ENCODE results near the gene VPREB3.
"Not testable (repeated sequence)": the region's sequence is repeated elsewhere in the genome, so short reads cannot be mapped to it uniquely, and the experiment has no call there.

The VPREB3 gene

GRCh38 chr22:23745791-23746190 is 8.4 kb downstream of the VPREB3 start:
- Histone ChIP-seq H3K4me3 (ENCODE audit: low read depth, low read length) (no peak overlapping the region), H3K36me3 (peaks cover 30% of the 10 kb centered on the region), H3K27me3 (ENCODE audit: insufficient read depth, low read depth, severe bottlenecking) (no peaks in the 10 kb centered on the region), H3K9me3 (ENCODE audit: severe bottlenecking) (no peaks in the 10 kb centered on the region), H3K27ac (no peak overlapping the region)
- DNase-seq: no peak
- no peak for TF ChIP-seq CTCF (IDR thresholded peaks at IDR 0.05; ENCODE audit: low read depth, low read length)

- H3K9me3 ChIP-seq (ENCODE audit: severe bottlenecking): no peaks in the 10 kb centered on the region
- H3K27me3 ChIP-seq (ENCODE audit: insufficient read depth, low read depth, severe bottlenecking): no peaks in the 10 kb centered on the region
- peaks cover 30% of the 10 kb centered on the region for H3K36me3 ChIP-seq
- no peak for TF ChIP-seq CTCF (IDR thresholded peaks at IDR 0.05; ENCODE audit: low read depth, low read length)
- no peak overlapping the region for H3K27ac ChIP-seq
- H3K4me3 ChIP-seq (ENCODE audit: low read depth, low read length): no peak overlapping the region
- no peak for DNase-seq
Observed at GRCh38 chr22:23744485-23744884, 9.7 kb downstream of the VPREB3 start.

GRCh38 chr22:23744001-23744400 is 10.2 kb downstream of the VPREB3 start:
- Histone ChIP-seq H3K27ac (no peak overlapping the region), H3K4me3 (ENCODE audit: low read depth, low read length) (no peak overlapping the region), H3K36me3 (peaks cover 30% of the 10 kb centered on the region), H3K27me3 (ENCODE audit: insufficient read depth, low read depth, severe bottlenecking) (no peaks in the 10 kb centered on the region), H3K9me3 (ENCODE audit: severe bottlenecking) (no peaks in the 10 kb centered on the region)
- DNase-seq: no peak
- TF ChIP-seq CTCF (IDR thresholded peaks at IDR 0.05; ENCODE audit: low read depth, low read length): no peak

GRCh38 chr22:23743303-23743705 is 10.9 kb downstream of the VPREB3 start:
- Histone ChIP-seq H3K9me3 (ENCODE audit: severe bottlenecking) (no peaks in the 10 kb centered on the region), H3K27me3 (ENCODE audit: insufficient read depth, low read depth, severe bottlenecking) (no peaks in the 10 kb centered on the region), H3K27ac (no peak overlapping the region), H3K4me3 (ENCODE audit: low read depth, low read length) (no peak overlapping the region), H3K36me3 (peaks cover 30% of the 10 kb centered on the region)
- TF ChIP-seq CTCF (IDR thresholded peaks at IDR 0.05; ENCODE audit: low read depth, low read length): no peak
- DNase-seq: no peak

GRCh38 chr22:23742505-23743264 is 11.5 kb downstream of the VPREB3 start:
- peaks cover 30% of the 10 kb centered on the region for H3K36me3 ChIP-seq
- DNase-seq: no peak
- no peaks in the 10 kb centered on the region for H3K27me3 ChIP-seq (ENCODE audit: insufficient read depth, low read depth, severe bottlenecking)
- TF ChIP-seq CTCF (IDR thresholded peaks at IDR 0.05; ENCODE audit: low read depth, low read length): no peak
- no peak overlapping the region for H3K4me3 ChIP-seq (ENCODE audit: low read depth, low read length)
- no peaks in the 10 kb centered on the region for H3K9me3 ChIP-seq (ENCODE audit: severe bottlenecking)
- H3K27ac ChIP-seq: no peak overlapping the region

GRCh38 chr22:23737696-23738095 is 16.5 kb downstream of the VPREB3 start:
- Histone ChIP-seq H3K27me3 (ENCODE audit: insufficient read depth, low read depth, severe bottlenecking) (no peaks in the 10 kb centered on the region), H3K4me3 (ENCODE audit: low read depth, low read length) (no peak overlapping the region), H3K36me3 (peaks cover 4% of the 10 kb centered on the region; the same call in 1 of the 2 replicates), H3K9me3 (ENCODE audit: severe bottlenecking) (no peaks in the 10 kb centered on the region), H3K27ac (no peak overlapping the region)
- TF ChIP-seq CTCF (IDR thresholded peaks at IDR 0.05; ENCODE audit: low read depth, low read length): no peak
- no peak for DNase-seq

GRCh38 chr22:23728108-23728507 is 26.1 kb downstream of the VPREB3 start:
- H3K27me3 ChIP-seq (ENCODE audit: insufficient read depth, low read depth, severe bottlenecking); H3K4me3 ChIP-seq (ENCODE audit: low read depth, low read length); H3K27ac ChIP-seq; H3K9me3 ChIP-seq (ENCODE audit: severe bottlenecking); H3K36me3 ChIP-seq; DNase-seq: not testable (repeated sequence)
